Loucy (cell line): ENCODE results near the gene FAM222B.

Source experiments
- EZH2phosphoT487 ChIP-seq: fragments of 200-600 bp; IDR thresholded peaks from 2 replicates; pipeline ENCODE4 v1.6.1; 2018; ENCODE audit warnings: antibody characterized with exemption, mild to moderate bottlenecking, moderate library complexity, borderline replicate concordance
- TF ChIP-seq, protein P1 (sequence below): fragments of 200-600 bp; sonication (generic); conservative IDR thresholded peaks from 2 replicates; pipeline ENCODE4 v1.5.1; 2014; ENCODE audit warnings: mild to moderate bottlenecking, antibody characterized with exemption, low read length

DNA sequence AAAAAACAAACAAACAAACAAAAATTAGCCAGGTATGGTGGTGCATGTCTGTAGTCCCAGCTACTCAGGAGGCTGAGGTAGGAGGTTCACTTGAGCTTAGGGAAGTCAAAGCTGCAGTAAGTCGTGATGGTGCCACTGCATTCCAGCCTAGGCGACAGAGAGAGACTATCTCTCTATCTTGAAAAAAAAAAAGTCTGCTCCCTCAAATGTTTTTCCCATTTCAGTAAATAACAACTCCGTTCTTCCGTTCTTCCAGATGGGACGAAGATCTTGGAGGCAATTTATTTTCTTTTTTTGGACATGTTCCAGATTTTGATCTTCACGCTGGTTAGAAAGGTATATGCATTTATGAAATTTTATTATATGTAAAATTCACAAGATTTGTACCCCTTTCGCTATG is 31.2 kb upstream of the FAM222B start:
- TF ChIP-seq EZH2phosphoT487 = no peak
- TF ChIP-seq, protein P1, sequence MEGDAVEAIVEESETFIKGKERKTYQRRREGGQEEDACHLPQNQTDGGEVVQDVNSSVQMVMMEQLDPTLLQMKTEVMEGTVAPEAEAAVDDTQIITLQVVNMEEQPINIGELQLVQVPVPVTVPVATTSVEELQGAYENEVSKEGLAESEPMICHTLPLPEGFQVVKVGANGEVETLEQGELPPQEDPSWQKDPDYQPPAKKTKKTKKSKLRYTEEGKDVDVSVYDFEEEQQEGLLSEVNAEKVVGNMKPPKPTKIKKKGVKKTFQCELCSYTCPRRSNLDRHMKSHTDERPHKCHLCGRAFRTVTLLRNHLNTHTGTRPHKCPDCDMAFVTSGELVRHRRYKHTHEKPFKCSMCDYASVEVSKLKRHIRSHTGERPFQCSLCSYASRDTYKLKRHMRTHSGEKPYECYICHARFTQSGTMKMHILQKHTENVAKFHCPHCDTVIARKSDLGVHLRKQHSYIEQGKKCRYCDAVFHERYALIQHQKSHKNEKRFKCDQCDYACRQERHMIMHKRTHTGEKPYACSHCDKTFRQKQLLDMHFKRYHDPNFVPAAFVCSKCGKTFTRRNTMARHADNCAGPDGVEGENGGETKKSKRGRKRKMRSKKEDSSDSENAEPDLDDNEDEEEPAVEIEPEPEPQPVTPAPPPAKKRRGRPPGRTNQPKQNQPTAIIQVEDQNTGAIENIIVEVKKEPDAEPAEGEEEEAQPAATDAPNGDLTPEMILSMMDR = no peak
